ENCODE data around the gene ZMIZ1. TPM values are rescaled to one million over a fixed set of nuclear protein-coding genes. Genes with fewer than 3 reads are reported as not detected.
A peak's percentile ranks its signal among the peaks of the same experiment; 100 is the strongest.

The ZMIZ1 gene
- total RNA-seq, 4 donors from 2014 or later = 18.7 to 188 (median 36.7) TPM

GRCh38 chr10:79224263-79224949 is 155.6 kb downstream of the ZMIZ1 start:
- no peaks in the 10 kb centered on the region for H3K36me3 ChIP-seq
- H3K27me3 ChIP-seq = no peaks in the 10 kb centered on the region
- DNase-seq = no peak
- no peaks in the 10 kb centered on the region for H3K9me3 ChIP-seq
- intact Hi-C loops (cut with DNase I; ENCODE audit: low total_unique reads) = no loop called here
- H3K4me1 ChIP-seq = peaks cover 13 to 55% of the 10 kb centered on the region in 2 donors
- peak overlapping the region; percentile 86 to 89 for H3K27ac ChIP-seq
- TF ChIP-seq CTCF (IDR thresholded peaks at IDR 0.05) (no peak), POLR2A (IDR thresholded peaks at IDR 0.05) (no peak)
- H3K4me3 ChIP-seq = no peak overlapping the region

GRCh38 chr10:79224992-79225391 is 156.2 kb downstream of the ZMIZ1 start:
- intact Hi-C loops (cut with DNase I; ENCODE audit: low total_unique reads) = no loop called here
- peaks cover 13 to 50% of the 10 kb centered on the region in 2 donors for H3K4me1 ChIP-seq
- no peaks in the 10 kb centered on the region for H3K27me3 ChIP-seq
- H3K27ac ChIP-seq = peak overlapping the region; percentile 86 to 89
- DNase-seq = no peak
- no peaks in the 10 kb centered on the region for H3K36me3 ChIP-seq
- TF ChIP-seq POLR2A (IDR thresholded peaks at IDR 0.05) (no peak), CTCF (IDR thresholded peaks at IDR 0.05) (no peak)
- H3K4me3 ChIP-seq = no peak overlapping the region
- H3K9me3 ChIP-seq = no peaks in the 10 kb centered on the region

- Histone ChIP-seq H3K27ac (no peak overlapping the region), H3K27me3 (no peaks in the 10 kb centered on the region), H3K4me3 (no peak overlapping the region), H3K36me3 (no peaks in the 10 kb centered on the region), H3K9me3 (no peaks in the 10 kb centered on the region), H3K4me1 (peaks cover 10 to 37% of the 10 kb centered on the region in 2 donors)
- no peak for DNase-seq
- intact Hi-C loops (cut with DNase I; ENCODE audit: low total_unique reads) = no loop called here
- TF ChIP-seq CTCF (IDR thresholded peaks at IDR 0.05) = no peak
Measured at GRCh38 chr10:79226391-79227245, 157.9 kb downstream of the ZMIZ1 start.

GRCh38 chr10:79229071-79229541 is 160.3 kb downstream of the ZMIZ1 start:
- Histone ChIP-seq H3K27me3 (no peaks in the 10 kb centered on the region), H3K4me3 (no peak overlapping the region), H3K27ac (no peak overlapping the region), H3K4me1 (peaks cover 2 to 16% of the 10 kb centered on the region in 2 donors), H3K9me3 (no peaks in the 10 kb centered on the region), H3K36me3 (no peaks in the 10 kb centered on the region)
- no peak for DNase-seq
- intact Hi-C loops (cut with DNase I; ENCODE audit: low total_unique reads) = no loop called here
- TF ChIP-seq CTCF (IDR thresholded peaks at IDR 0.05) = no peak

- H3K27ac ChIP-seq = no peak overlapping the region
- intact Hi-C loops (cut with DNase I; ENCODE audit: low total_unique reads) = no loop called here
- TF ChIP-seq POLR2A (IDR thresholded peaks at IDR 0.05) (no peak), CTCF (IDR thresholded peaks at IDR 0.05) (no peak)
- no peak for DNase-seq
- no peaks in the 10 kb centered on the region for H3K9me3 ChIP-seq
- H3K27me3 ChIP-seq = no peaks in the 10 kb centered on the region
- no peaks in the 10 kb centered on the region for H3K36me3 ChIP-seq
- no peak overlapping the region for H3K4me3 ChIP-seq
- peaks cover 0 to 13% of the 10 kb centered on the region in 2 donors for H3K4me1 ChIP-seq
Measured at GRCh38 chr10:79229830-79230327, 161.1 kb downstream of the ZMIZ1 start.
